CD4-positive, alpha-beta T cell treated with Interleukin-17A for 4 hours (primary cell): ENCODE data around the gene COL4A3.

Source experiments
- DNase-seq: peaks from one replicate; pipeline ENCODE4 v3.0.0-alpha.2; 2020; ENCODE audit warnings: mixed read lengths

The COL4A3 gene

DNA sequence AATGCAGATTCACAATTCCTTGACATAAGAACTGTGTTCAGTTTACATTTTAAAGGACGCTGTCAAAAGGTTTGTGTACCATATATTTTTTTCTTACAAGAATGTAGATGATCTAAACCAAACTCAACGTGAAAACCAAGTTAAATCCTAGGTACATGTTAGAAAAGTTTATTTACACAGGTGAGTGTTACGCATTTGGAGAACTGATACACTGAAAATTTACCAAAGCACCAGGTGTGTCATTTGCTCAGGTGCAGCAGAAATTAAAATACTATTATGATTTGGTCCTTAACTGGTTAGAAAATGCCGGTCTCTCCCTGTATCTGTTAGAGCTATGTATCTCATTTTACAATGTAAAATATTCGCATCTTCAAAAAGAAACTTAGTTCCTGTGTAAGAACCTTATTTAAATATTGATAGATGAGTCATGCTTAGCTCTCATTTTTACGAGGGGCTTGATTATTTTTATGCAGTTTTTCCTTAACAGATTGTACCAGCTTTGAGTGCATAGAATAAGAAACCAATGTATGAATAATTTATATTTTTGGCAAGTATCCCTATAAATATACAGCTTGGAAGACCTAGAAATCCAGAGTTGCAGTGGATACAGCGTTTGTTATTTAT, 185.7 kb downstream of the COL4A3 start:
- no peak for DNase-seq

DNA sequence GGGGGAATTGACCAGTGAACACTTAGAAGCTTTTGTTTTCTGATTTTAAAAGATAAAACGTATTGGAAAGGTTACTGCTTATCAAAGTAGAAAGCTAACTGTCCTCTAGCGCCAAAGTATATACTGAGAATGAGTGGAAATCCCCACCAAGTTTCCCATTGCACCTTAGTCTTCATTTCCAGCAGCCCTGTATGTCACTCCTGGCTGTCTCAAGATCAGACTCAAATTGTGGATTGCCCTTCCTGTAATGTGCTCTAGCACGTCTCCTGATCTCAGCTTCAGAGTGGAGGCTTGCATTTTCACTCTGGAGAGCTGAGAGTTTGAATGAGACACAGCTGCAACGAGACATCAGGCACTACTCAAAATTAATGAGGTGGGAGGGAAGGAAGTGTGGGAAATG, 187.2 kb downstream of the COL4A3 start:
- no peak for DNase-seq

DNA sequence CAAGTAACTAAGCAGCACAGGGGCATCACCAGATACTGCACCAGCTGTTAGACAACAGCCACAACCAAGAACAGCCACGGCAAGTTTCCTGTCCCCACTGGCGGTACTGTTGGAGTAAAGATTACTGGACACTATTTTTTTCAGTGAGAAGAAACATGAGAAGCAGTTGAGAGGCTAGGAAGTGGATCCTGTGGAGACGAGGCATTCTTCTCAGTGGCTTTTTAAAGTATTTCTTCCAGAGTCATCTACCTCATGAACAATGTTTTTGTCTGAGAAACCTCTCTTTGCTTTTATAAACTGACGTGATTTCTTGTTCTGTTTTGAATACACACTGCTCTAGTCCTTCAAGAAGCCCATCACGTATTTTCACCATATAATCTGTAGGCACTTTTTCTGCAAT, 195.9 kb downstream of the COL4A3 start:
- no peak for DNase-seq

DNA sequence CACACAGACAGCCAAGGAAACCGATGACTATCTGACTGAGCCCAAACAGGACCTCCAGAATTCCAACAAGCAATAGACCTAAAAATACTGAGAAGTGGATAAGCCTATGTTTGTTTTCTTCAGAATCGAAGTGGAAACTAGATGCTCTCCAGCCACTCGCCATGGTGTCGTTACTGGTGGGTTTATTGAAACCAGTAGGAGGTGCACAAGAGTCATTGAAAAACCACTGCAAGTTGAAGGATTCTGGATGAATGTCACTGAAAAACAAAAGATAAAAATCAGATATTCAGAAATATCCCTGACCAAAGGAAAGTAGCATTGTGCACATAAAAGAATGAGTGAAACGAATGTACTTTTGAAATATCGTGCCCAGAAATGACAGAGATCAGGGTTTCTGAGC, 199.3 kb downstream of the COL4A3 start:
- peak; percentile 5 for DNase-seq
